ENCODE data around the gene TRAK1.
"Not testable (repeated sequence)": the region's sequence is repeated elsewhere in the genome, so short reads cannot be mapped to it uniquely, and the experiment has no call there.

Gene TRAK1

DNA sequence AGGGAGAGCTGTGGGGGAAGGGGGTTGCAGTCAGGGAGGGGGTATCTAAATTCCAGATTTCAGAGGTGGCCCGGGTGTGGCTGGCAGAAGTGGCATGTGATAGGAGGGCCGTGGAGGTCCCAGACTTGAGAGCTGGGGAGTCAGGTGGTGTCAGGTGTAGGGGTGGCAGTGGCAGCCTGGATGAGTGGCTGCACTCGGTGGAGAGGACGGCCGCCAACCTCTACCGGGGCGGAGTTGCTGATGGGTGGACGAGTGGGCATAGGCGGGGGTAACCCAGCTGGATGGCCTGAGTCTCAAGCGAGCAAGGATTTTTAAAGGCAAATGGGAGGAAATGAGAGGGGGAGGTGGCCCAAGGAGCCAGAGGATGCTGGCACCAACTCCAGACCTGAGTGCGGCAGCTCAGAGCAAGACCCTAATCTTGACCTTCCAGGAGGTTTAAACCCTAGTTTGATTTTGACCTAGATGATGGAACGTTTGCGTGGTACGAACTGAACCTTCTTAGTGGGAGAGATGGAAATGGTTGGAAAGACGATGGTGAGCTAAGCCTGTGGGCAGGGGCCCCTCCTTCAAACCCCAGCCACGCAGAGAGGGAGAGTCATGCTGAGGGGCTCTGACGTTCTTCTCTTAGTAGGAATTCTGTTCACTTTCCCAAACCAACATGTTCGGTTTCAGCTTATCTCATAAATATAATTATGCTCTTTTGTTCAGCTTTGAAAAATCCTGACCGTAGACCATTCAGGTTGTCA is 8.0 kb downstream of the TRAK1 start:
- DNase-seq, result no peak

DNA sequence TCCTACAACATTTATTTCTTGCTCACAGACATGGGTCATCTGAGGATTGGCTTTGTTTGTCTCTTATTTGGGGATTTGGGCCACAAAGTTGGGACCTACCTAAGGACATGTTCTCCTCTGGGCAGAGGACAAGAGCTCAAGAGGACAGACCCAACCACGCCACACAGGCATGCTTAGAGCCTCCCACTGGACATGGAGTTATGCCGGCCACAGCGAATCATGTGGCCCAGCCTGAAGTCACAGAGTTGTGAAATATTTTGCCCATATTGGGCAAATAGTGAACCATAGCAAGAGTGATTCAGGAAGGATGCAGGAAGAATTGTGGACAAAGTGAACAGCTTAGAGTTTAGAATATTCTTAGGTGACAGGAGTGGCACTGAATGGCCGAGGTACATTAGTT is 9.9 kb downstream of the TRAK1 start:
- peak; percentile 84 to 93 (median 90) for DNase-seq

DNA sequence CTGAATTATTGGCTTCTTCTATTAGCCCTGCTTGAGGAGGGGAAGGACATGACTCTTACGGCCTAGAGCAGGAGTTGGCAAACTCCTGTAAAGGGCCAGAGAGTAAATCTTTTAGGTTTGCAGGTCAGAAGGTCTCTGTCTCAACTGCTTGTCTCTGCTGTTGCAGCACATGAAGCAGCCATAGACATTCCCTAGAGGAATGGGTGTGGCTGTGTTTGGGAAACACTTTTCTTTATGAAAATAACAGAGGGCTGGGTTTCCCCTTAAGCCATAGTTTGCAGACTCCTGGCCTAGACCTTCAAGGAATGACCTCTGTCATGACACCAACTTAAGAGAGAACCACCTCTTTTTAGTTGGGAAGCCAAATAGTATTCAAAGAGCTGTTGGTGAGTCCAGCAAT is 10.3 kb downstream of the TRAK1 start:
- no peak for DNase-seq

DNA sequence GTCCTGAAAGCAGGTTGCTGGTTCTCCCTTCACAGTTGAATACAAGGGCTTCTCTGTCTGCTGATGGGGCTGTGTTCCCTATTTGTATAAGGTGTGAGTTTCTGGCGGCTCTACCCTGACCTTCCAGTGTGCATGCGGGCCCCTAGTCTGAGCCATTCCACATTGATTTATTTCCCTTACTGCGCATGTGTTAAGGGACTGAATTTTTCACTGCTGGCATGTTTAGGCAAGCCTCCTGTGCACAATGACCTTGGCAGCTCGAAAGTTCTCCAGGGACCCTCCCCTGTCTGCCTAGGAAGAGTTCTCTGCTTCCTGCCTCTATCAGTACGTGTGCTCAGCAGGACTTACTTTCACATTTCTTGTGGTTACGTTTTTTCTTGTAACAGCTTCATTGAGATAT is 11.4 kb downstream of the TRAK1 start:
- DNase-seq, result no peak

DNA sequence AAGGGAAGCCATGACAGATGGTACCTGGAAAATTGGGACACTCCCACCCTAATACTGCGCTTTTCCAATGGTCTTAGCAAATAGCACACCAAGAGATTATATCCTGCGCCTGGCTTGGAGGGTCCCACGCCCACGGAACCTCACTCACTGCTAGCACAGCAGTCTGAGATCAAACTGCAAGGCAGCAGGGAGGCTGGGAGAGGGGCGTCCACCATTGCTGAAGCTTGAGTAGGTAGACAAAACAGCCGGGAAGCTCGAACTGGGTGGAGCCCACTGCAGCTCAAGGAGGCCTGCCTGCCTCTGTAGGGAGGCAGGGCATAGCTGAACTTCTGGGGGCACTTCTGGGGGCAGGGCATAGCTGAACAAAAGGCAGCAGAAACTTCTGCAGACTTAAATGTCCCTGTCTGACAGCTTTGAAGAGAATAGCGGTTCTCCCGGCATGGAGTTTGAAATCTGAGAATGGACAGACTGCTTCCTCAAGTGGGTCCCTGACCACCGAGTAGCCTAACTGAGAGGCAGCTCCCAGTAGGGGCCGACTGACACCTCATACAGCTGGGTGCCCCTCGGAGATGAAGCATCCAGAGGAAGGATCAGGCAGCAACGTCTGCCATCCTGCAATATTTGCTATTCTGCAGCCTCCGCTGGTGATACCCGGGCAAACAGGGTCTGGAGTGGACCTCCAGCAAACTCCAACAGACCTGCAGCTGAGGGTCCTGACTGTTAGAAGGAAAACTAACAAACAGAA is 12.9 kb downstream of the TRAK1 start:
- DNase-seq, result not testable (repeated sequence)

DNA sequence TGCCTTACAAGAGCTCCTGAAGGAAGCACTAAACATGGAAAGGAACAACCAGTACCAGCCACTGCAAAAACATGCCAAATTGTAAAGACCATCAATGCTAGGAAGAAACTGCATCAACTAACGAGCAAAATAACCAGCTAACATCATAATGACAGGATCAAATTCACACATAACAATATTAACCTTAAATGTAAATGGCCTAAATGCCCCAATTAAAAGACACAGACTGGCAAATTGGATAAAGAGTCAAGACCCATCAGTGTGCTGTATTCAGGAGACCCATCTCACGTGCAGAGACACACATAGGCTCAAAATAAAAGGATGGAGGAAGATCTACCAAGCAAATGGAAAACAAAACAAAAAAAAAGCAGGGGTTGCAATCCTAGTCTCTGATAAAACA is 14.8 kb downstream of the TRAK1 start:
- DNase-seq, result not testable (repeated sequence)

DNA sequence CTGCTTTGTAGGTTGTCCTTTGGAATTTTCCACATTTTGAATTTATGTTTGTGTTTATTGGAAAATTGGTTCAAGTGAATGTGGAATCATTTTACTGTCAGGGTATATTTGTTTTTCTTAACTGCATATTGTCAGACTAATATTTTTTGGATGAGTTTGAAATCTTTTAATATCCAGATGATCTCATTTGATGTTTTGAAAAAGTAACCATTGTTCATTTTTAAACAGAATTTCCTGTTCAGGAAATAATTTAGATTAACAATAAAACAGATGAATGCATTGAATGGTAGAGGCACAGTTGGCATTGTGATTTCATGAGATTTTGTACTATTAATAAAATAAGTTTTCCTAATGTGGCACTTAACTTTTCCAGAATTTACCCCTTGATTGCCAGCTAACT is 15.5 kb downstream of the TRAK1 start:
- no peak for DNase-seq

DNA sequence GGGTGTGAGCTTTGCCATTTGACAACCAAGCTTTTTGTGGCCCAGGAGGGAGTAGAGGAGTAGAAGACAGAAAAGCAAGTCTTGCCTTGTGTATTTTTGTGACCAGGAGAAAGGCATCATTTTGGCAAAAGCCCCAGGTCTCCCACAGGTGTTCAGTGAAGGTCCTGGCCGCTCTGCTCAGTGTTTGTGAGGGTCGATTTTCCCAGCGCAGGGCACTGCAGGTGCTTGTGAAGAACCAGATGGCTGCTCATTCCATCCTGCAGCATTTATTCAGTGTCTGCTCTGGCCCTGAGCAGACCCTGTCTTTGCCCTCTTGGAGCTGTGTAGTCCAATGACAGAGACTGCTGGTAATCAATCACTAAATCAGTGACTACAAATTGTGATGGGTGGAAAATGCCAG is 19.5 kb downstream of the TRAK1 start:
- DNase-seq, result no peak

DNA sequence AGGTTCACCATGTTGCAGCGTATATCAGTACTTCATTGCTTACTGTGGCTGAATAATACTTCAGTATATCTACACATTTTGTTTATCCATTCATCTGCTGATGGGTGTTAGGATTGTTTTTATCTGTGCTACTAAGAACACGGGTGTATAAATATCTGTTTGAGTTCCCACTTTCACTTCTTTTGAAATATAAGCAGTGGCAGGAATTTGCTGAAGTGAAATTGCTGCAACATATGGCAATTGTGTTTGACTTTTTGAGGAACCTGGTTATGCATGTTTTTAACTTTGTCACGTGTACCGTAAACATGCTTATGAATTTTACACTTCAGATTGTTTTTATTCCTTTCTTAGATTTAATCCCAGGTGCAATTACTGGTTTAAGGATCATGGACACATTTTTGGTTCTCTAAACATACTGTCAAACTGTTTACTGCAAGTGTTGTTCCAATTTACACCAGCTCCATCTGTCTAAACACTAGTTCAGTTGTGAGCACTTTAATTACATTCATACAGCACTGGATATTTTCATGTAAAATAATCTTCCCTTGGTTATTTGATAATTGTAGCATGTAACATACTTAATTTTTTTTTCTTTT is 23.1 kb downstream of the TRAK1 start:
- DNase-seq, result peak; percentile 33 to 67 (median 58)

DNA sequence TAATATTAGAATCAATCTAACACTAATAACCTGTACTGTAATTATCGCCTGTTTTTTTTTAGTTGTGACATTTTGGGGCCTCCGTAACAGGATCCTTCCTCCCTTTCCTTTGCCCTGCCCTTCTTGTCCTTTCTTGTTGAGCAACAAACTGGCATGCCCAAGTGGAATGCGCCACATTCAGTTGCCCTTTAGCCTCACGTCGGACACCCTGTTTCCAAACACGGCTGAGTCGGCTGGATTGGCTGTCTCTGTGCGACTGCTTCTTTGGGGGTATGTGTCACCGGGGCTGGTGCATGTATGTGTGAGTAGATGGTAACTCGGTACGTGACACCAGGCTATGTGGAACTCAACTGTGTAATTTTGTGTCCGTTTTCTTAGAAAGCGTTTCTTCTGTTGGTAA is 24.1 kb downstream of the TRAK1 start:
- DNase-seq, result no peak

DNA sequence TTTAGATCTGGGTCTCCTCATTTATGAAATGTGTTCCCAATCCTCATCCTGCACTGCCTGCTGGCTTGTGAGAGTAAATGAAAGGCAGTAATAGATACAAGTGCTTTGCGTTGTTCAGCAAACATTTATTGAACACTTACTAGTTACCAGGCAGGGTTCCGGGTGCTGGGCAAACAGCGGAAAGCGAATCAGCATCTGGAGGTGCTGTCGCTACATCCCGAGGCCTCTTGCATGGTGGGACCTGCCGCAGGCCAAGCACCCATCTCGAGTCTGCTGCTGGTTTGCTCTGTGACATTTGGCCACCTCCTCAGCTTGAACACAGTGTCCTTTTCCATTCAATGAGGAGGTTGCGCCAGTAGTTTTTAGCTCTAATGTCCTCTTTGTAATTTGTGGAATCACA is 24.8 kb downstream of the TRAK1 start:
- DNase-seq, result no peak

DNA sequence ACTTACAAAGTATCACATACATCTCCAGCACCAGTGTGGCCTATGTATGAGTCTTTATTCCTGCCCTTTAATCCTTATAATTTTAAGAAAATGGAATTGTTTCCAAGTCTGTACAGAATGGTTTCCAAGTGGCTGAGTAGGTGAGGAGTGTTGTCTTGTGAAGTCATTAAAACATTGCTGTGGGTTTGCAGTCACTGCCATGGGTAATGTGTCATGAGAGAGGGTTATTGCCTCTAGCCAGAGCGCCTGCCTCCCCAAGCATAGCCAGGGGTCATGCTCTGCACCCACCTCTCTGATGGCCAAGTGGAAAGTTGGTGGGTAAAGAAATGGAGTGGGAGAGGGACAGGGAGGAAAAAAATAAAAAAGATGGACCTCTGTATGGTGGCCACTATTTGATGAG is 25.3 kb downstream of the TRAK1 start:
- no peak for DNase-seq

DNA sequence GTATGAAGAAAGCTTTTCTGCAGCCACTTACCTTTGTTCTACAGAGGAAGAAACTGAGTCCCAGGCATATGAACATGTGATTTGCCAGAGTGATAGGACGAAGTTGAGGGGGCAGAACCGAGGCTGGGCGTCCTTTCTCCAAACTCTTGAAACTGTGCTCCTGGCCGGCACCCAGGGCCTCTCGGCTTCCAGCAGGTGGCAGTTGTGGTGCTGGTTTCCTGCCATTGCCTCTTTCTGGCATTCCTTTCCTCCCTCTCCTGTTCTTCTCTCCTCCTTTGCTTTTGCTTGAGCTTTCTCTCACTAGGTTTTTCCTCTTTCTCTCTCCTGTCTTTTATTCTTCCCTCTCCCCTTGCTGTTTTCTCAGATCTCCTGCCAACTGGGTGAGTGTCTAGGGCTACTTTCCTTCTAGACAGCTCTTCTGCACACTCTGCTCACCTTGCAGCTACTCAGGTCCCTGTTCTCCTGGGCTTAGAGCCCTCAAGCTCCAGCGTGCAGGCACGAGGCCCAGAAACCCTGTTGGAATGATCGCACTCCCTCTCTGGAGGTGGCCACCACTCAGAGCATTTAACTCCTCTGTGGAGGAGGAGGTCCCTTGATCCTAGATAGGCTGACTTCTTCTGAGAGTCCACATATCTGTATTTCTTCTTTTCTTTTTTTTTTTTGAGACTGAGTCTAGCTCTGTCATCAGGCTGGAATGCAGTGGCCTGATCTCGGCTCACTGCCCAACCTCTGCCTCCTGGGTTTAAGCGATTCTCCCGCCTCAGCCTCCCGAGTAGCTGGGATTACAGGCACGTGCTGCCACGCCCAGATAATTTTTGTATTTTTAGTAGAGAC is 26.2 kb downstream of the TRAK1 start:
- DNase-seq, result no peak

DNA sequence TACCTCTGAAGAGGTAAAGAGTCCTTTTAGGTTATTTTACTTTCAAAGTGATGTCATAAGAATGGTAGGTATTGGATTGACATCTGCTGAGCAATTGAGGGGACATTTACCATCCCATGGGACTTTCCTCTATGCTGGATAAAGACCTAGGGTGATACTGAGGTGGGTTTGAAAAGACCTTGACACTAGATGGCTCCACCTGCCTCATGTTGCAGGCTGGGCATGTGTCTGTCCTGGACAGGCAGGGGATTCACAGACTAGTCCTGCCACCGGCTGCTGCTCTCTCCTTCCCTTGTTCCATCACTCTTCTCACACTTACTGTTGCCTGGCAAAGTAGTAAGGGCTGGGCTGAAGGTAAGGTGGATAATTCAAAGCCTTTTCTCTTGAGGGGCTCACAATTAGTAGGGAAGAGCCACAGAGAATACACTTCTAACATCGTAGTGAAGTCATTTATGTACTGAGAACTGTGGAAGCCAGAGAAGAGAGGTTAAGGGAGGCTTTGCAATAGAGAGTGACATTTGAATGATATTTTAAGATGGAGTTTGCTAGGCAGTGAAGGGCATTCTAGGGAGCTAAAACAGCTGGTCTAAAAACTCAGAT is 27.7 kb downstream of the TRAK1 start:
- DNase-seq, result no peak

DNA sequence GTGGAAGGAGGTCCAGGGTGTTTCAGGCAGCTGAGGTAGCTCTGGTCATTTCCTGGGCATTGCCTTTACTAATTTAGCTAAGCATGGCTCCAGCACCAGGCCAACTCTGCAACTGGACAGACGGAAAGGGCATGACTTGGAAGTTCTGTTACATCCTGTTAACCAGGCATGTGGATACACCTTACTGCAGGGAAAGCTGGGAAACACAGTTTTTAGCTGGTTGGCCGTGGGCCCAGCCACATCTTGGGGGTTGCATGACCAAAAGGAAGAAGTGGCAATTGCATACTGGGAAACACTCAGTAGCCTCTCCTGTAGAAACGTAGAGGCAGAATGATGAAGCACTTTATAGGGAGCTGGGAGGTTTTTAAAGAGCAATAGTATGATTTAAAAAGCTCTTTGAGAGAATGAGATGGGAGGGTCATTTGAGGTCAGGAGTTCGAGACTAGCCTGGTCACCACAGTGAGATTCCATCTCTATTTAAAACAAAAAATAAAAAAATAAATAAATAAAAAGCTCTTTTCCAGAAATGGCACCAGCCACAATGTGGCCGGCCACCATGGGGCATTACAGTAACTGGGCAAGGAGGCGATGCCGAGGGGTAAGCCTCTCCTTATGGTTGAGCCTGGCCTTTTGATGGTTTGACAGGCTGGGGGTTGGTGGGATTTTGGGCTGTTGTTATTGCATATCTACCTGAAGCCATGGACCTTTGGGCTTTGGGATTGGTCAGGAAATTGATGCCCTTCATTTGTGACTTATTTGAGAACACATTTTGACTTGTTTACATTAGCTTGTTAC is 28.6 kb downstream of the TRAK1 start:
- no peak for DNase-seq

DNA sequence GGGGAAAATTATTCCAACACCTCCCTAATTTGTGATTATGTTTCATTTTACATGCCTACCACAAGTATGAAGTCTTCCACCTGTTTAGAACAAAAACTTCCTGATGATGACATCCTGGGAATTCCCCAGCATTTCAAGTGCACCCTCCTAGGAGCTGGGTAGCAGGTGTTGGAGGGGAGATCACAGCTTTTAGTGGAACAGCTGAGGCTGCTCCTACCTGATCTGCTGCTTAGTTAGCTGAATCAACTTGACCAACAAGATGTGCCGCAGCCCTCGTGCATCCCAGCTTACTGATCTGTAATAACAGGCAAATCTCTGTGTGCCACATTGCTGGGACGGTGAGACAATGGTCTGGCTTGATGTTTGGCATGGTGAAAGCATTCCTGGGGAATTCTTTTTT is 29.7 kb downstream of the TRAK1 start:
- no peak for DNase-seq

DNA sequence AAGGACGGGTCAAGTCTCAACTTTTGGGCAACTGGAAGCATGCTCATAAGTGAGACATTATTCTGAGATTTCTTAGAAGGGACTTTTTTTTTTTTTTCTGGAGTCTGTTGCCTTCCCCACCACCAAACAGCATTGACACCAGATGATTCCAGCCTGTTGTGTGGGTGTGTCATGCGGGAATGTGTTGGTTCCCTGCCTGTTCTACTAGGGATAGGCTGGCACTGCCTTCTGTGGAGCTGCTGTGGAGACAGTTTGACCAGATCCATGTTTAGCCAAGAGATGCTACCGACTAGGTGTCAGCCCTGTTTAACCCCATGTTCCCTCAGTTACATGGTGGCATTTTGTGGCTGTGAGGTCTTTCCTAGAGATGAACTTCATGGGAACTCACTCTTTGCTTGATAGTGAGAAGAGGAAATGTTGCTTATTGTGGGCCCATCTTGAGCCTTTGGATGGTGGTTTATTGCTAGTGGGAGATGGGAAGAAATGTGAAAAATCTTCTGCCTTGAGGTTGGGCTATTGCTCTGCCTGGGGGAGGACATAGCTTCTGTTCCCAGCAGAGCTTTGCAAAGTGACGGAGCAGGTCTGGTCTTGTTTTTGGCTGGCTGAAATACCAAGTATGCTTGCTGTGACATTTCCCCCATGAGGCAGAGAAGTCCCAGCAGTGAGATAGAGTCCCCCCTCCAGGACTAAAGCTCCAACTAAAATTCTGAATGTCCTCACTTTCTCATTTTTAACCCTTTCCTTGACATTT is 31.3 kb downstream of the TRAK1 start:
- no peak for DNase-seq

DNA sequence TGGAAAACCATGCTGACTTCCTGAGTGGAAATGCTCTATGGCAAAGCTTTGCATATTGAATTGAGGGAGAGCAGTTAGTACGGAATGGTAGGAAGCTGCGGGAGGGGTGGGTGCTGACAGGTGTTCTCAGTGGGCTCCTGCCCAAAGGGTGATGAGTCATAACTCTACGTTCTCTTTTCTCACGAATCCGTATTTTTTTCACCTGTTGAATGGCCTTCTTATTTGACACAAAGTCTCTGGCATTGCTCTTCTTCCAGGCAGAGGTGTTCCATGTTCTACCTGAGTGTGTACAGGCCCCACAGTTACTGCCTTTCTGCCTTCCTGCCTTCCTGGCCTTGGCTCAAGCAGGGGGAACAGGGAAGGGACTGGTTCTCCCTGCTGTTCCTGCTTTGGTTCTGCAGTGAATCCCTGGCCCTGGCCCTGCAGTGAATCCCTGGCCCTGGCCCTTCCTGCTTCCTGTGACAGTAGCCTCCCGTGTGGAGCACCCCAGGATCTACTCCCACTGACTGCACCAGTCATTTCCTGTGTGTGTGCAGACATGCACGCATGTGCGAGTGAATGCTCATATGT is 31.9 kb downstream of the TRAK1 start:
- DNase-seq, result peak in 1 of 3 donors; percentile 24

DNA sequence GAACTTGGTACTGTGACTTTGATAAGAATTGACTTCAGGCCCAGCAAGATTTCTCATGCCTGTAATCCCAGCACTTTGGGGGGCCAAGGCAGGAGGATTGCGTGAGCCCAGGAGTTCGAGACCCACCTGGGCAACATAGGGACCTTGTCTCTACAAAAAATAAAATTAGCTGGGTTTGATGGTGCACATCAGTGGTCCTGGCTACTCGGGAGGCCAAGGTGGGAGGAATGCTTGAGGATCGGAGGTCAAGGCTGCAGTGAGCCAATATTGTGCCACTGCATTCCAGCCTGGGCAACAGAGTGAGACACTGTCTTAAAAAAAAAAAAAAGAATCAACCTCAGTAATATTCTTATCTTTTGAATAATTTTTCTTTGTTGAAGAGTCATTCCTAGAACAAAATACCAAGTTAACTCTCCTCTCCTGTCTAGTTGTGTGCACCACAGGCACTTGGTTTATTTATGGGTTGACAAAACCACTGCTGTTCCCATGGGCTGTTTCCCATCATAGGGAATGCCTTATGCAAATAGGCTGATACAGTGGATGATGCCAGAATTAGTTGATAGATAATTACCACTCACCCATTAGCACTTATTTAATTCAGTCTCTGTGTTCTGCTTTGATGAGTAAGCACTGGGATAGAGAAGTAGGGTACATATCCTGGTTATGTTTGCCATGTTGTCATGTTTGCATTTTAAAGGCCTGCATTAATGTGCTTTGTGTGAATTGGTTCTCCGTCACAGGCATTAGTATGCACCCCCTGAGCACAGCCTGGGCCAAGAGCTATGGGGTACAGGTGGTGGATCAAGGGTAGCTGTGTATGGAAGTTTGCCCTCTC is 32.9 kb downstream of the TRAK1 start:
- no peak for DNase-seq

DNA sequence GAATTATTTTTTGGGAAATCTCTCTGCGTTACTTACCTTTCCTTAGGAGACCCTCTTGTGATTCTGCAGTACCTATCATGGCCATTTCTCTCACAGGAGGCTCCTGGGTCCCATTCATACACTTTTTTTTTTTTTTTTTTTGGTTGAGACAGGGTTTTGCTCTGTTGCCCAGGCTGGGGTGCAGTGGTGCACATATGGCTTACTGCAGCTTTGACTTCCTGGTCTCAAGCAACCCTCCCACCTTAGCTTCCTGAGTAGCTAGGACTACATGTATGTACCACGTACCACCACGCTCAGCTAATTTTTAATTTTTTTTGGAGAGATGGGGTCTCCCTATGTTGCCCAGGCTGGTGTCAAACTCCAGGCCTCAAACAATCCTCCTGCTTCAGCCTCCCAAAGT is 36.1 kb downstream of the TRAK1 start:
- no peak for DNase-seq

Measured in suppressor macrophage treated with lipopolysaccharide for 1 hour (primary cell).